Measurements from ENCODE around the gene AGER. TPM values are rescaled to one million over a fixed set of nuclear protein-coding genes. Genes with fewer than 3 reads are reported as not detected.
"Not testable (repeated sequence)": the region's sequence is repeated elsewhere in the genome, so short reads cannot be mapped to it uniquely, and the experiment has no call there.

AGER gene
- total and polyA plus RNA-seq, 9 donors, result 3.4 to 12.8 (median 7.9) TPM

DNA sequence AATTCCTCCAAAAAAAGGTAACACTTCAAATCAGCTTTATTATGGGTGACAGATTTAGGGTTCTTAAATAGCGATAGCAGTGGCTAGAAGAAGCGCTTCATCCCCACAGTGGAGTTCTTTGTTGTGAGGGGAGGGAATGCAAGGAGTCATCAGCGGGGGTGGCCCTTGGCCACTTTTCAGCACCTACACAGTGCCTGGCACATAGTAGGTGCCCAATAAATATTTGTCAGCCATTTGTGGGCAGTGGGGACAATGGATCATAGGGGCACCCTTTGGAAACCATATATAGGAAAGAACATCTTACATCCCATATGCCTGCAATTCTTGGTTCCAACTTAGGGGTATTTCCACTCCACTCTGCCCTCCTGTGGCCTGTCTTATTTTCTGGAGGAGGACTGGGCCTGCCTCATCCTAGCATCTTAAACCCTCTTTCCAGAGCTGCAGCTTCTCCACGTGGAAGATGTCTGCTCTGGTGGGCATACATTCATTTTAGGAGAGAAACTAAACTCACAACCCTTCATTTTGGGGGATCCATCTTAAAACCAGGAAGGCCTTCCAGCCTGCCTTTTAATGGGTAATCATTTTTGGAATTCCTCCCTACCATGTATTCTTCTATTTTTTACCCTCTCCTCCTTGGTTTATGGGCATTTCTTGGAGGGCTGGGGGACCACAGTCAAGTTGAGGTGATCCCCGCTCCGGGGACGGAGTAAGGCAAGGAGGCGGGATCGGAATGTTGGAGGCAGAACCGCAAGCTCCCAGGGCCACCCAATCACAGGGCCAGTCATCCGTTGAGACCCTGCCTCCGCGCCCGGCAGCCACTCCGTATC is 11.0 kb upstream of the AGER start:
- peak in 4 of 5 donors; percentile 52 to 65 (median 54) for DNase-seq
- intact Hi-C loops (cut with DNase I), result loop anchor here in 1 of 4 donors (10.0 kb wide), 1 partner anchor 780 kb away; no protein-coding TSS in a partner anchor
- Histone ChIP-seq H3K27me3 (no peaks in the 10 kb centered on the region), H3K4me3 (peak overlapping the region; percentile 29), H3K27ac (peak overlapping the region; percentile 63 to 85), H3K36me3 (no peaks in the 10 kb centered on the region), H3K9me3 (no peaks in the 10 kb centered on the region), H3K4me1 (ENCODE audit: insufficient read depth) (peaks cover 6% of the 10 kb centered on the region)
- 15 to 16% (median 16%) methylated on average over 15 of the region's 15 CpGs for WGBS, 3 donors
- TF ChIP-seq, protein P1, sequence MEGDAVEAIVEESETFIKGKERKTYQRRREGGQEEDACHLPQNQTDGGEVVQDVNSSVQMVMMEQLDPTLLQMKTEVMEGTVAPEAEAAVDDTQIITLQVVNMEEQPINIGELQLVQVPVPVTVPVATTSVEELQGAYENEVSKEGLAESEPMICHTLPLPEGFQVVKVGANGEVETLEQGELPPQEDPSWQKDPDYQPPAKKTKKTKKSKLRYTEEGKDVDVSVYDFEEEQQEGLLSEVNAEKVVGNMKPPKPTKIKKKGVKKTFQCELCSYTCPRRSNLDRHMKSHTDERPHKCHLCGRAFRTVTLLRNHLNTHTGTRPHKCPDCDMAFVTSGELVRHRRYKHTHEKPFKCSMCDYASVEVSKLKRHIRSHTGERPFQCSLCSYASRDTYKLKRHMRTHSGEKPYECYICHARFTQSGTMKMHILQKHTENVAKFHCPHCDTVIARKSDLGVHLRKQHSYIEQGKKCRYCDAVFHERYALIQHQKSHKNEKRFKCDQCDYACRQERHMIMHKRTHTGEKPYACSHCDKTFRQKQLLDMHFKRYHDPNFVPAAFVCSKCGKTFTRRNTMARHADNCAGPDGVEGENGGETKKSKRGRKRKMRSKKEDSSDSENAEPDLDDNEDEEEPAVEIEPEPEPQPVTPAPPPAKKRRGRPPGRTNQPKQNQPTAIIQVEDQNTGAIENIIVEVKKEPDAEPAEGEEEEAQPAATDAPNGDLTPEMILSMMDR (IDR thresholded peaks at IDR 0.05), result peak in 1 of 3 donors; percentile 42
- no peak for TF ChIP-seq EP300 (IDR thresholded peaks at IDR 0.05)
- peak; percentile 84 for TF ChIP-seq POLR2A (IDR thresholded peaks at IDR 0.05)

DNA sequence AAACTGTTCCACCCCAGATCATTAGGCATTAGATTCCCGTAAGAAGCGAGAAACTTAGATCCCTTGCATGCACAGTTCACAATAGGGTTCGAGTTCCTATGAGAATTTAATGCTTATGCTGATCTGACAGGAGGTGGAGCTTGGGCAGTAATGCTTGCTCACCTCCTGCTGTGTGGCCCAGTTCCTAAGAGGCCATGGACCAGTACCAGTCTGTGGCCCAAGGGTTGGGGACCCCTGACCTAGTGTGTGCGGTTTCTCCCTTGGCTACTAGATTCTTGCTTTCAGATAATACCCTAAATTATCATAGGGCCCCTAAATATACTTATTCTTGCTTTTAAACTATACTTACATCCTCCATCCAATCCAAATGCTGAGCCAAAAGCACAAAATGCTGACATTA is 10.3 kb upstream of the AGER start:
- H3K4me1 ChIP-seq (ENCODE audit: insufficient read depth), result peaks cover 6% of the 10 kb centered on the region
- no peak overlapping the region for H3K4me3 ChIP-seq
- peak overlapping the region; percentile 63 to 85 for H3K27ac ChIP-seq
- no peak for DNase-seq
- 92 to 95% (median 93%) methylated on average over 4 of the region's 4 CpGs for WGBS, 3 donors
- TF ChIP-seq, protein P1 (IDR thresholded peaks at IDR 0.05), result no peak
- TF ChIP-seq POLR2A (IDR thresholded peaks at IDR 0.05), result no peak
- TF ChIP-seq EP300 (IDR thresholded peaks at IDR 0.05), result no peak
- H3K27me3 ChIP-seq, result no peaks in the 10 kb centered on the region
- intact Hi-C loops (cut with DNase I), result loop anchor here in 1 of 4 donors (10.0 kb wide), 1 partner anchor 780 kb away; no protein-coding TSS in a partner anchor
- H3K36me3 ChIP-seq, result no peaks in the 10 kb centered on the region
- H3K9me3 ChIP-seq, result no peaks in the 10 kb centered on the region

DNA sequence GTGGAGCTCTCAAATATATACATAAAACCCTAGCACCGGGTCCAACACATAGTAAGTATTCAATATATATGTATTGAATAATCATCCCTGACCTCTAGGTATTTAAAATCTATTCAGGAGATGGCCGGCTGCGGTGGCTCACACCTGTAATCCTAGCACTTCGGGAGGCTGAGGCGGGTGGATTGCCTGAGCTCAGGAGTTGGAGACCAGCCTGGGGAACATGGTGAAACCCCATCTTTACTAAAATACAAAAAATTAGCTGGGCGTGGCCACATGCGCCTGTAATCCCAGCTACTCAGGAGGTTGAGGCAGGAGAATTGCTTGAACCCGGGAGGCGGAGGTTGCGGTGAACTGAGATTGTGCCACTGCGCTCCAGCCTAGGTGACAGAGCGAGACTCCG is 9.0 kb upstream of the AGER start:
- H3K4me1 ChIP-seq (ENCODE audit: insufficient read depth); H3K27me3 ChIP-seq; H3K9me3 ChIP-seq; H3K27ac ChIP-seq; H3K4me3 ChIP-seq; DNase-seq; H3K36me3 ChIP-seq: not testable (repeated sequence)
- 84 to 87% (median 86%) methylated on average over 13 of the region's 13 CpGs for WGBS, 3 donors
- intact Hi-C loops (cut with DNase I), result loop anchor here in 1 of 4 donors (10.0 kb wide), 1 partner anchor 782 kb away; no protein-coding TSS in a partner anchor

DNA sequence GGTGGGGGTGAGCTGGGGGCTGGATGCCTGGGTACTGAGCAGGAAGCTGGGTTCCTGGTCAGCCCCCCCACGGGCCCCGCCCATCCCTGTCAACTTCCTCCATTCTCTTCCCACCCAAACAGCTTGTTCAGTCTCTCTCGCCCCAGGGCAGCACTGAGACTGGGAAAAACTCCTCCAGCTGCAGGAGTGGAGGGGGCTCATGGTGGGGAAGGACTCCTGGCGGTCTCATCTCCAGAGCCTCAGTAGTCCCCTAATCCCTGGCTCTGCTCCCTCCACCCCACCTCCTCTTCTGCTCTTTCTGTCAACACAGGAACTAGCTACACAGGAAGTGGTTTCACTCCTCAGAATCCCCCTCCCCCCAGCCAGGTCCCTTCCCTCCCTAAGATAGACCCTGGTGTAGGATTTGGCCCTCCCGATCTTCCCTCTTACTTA is 8.6 kb upstream of the AGER start, which contains the start of gene GPSM3:
GPSM3 (minus strand) TSS at position 36 of the 432 bp plus-strand sequence. CDS start 130 bp downstream, outside the sequence.
- DNase-seq, result peak in 3 of 5 donors; percentile 52 to 61 (median 60)
- intact Hi-C loops (cut with DNase I), result loop anchor here in 1 of 4 donors (10.0 kb wide), 1 partner anchor 782 kb away; no protein-coding TSS in a partner anchor
- Histone ChIP-seq H3K27me3 (no peaks in the 10 kb centered on the region), H3K4me1 (ENCODE audit: insufficient read depth) (peaks cover 8% of the 10 kb centered on the region), H3K27ac (no peak within 1 kb of the TSS), H3K9me3 (no peaks in the 10 kb centered on the region), H3K36me3 (no peaks in the 10 kb centered on the region), H3K4me3 (no peak within 1 kb of the TSS)
- no peak for TF ChIP-seq EP300 (IDR thresholded peaks at IDR 0.05)
- TF ChIP-seq, protein P1 (IDR thresholded peaks at IDR 0.05), result no peak
- no peak for TF ChIP-seq POLR2A (IDR thresholded peaks at IDR 0.05)
- WGBS, 3 donors, result 44 to 49% (median 44%) methylated on average over 5 of the region's 5 CpGs
